LHCN-M2 (cell line): ENCODE results near the gene AHRR. TPM values are rescaled to one million over a fixed set of nuclear protein-coding genes. Genes with fewer than 3 reads are reported as not detected.
A peak's percentile ranks its signal among the peaks of the same experiment; 100 is the strongest.
"Not testable (repeated sequence)": the region's sequence is repeated elsewhere in the genome, so short reads cannot be mapped to it uniquely, and the experiment has no call there.

ENCODE experiments used
- DNase-seq: peaks from one replicate; pipeline ENCODE4 v3.0.0-alpha.2; 2012; ENCODE audit warnings: low read depth
- total RNA-seq: library from RNA; depleted of rRNA; stranded (reverse); fragments of >200 nt; gene quantifications from 2 replicates; pipeline ENCODE4 v1.2.3, GENCODE V29; 2014

Gene AHRR
- total RNA-seq, 1 experiment from 2014 or later, result 52.0 TPM

GRCh38 chr5:414991-415927, 93.7 kb downstream of the AHRR start:
- not testable (repeated sequence) for DNase-seq

GRCh38 chr5:415928-416635, 94.6 kb downstream of the AHRR start:
- no peak for DNase-seq

- no peak for DNase-seq
These were observed 95.1 kb downstream of the AHRR start for GRCh38 chr5:416636-416960.

- no peak for DNase-seq
These were observed 96.0 kb downstream of the AHRR start for GRCh38 chr5:417301-418161.

GRCh38 chr5:418162-419121, 96.9 kb downstream of the AHRR start:
- DNase-seq, result peak; percentile 100

GRCh38 chr5:419970-420369, 98.5 kb downstream of the AHRR start:
- no peak for DNase-seq

GRCh38 chr5:420632-421286, 99.2 kb downstream of the AHRR start:
- DNase-seq, result no peak

GRCh38 chr5:421287-421880, 99.9 kb downstream of the AHRR start:
- DNase-seq, result no peak

- no peak for DNase-seq
These were observed 100.4 kb downstream of the AHRR start for GRCh38 chr5:421901-422300.

- DNase-seq, result no peak
These were observed 101.1 kb downstream of the AHRR start for GRCh38 chr5:422323-423232.

- DNase-seq, result no peak
These were observed 101.7 kb downstream of the AHRR start for GRCh38 chr5:423233-423565.

GRCh38 chr5:423626-424261, 102.2 kb downstream of the AHRR start:
- no peak for DNase-seq

GRCh38 chr5:424301-425110, 103.0 kb downstream of the AHRR start:
- peak; percentile 69 for DNase-seq

GRCh38 chr5:425714-426113, 104.2 kb downstream of the AHRR start:
- DNase-seq, result peak; percentile 55

GRCh38 chr5:426392-426976, 105.0 kb downstream of the AHRR start:
- DNase-seq, result no peak

GRCh38 chr5:427415-428087, 106.0 kb downstream of the AHRR start:
- DNase-seq, result no peak

- no peak for DNase-seq
These were observed 106.7 kb downstream of the AHRR start for GRCh38 chr5:428219-428618.
